GM19099 (cell line): ENCODE measurements around the gene SPINK5.

Experiments
- POLR2A ChIP-seq: IDR thresholded peaks from 3 replicates; pipeline ENCODE4 v1.6.1; 2011; ENCODE audit warnings: low read depth; ENCODE audit not compliant: insufficient read length; ENCODE audit errors: extremely low read depth

The SPINK5 gene, protein sequence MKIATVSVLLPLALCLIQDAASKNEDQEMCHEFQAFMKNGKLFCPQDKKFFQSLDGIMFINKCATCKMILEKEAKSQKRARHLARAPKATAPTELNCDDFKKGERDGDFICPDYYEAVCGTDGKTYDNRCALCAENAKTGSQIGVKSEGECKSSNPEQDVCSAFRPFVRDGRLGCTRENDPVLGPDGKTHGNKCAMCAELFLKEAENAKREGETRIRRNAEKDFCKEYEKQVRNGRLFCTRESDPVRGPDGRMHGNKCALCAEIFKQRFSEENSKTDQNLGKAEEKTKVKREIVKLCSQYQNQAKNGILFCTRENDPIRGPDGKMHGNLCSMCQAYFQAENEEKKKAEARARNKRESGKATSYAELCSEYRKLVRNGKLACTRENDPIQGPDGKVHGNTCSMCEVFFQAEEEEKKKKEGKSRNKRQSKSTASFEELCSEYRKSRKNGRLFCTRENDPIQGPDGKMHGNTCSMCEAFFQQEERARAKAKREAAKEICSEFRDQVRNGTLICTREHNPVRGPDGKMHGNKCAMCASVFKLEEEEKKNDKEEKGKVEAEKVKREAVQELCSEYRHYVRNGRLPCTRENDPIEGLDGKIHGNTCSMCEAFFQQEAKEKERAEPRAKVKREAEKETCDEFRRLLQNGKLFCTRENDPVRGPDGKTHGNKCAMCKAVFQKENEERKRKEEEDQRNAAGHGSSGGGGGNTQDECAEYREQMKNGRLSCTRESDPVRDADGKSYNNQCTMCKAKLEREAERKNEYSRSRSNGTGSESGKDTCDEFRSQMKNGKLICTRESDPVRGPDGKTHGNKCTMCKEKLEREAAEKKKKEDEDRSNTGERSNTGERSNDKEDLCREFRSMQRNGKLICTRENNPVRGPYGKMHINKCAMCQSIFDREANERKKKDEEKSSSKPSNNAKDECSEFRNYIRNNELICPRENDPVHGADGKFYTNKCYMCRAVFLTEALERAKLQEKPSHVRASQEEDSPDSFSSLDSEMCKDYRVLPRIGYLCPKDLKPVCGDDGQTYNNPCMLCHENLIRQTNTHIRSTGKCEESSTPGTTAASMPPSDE

DNA sequence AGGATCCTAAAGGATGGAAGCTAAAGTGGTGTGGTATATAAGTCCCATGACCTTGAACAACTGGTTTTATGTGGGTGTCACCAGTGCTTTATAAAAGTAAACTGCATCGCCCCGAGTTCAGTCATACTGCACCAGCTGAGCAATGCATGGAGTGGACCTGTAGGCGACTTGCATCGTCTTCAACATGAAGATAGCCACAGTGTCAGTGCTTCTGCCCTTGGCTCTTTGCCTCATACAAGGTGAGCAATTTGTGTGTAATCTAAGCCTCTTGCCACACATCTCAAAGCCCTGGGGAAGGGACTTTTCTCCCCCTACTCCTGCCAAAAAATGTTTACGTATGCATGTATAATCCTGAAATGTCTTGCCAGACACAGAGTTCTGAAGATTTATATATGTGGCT is at the start of gene SPINK5:
SPINK5 (plus strand) TSS at position 120 of the 400 bp plus-strand sequence; CDS start at position 185, 65 bp downstream.
- TF ChIP-seq POLR2A, result no peak

- no peak for TF ChIP-seq POLR2A
Observed at GRCh38 chr5:148014276-148014675, 49.5 kb upstream of the SPINK5 start.

DNA sequence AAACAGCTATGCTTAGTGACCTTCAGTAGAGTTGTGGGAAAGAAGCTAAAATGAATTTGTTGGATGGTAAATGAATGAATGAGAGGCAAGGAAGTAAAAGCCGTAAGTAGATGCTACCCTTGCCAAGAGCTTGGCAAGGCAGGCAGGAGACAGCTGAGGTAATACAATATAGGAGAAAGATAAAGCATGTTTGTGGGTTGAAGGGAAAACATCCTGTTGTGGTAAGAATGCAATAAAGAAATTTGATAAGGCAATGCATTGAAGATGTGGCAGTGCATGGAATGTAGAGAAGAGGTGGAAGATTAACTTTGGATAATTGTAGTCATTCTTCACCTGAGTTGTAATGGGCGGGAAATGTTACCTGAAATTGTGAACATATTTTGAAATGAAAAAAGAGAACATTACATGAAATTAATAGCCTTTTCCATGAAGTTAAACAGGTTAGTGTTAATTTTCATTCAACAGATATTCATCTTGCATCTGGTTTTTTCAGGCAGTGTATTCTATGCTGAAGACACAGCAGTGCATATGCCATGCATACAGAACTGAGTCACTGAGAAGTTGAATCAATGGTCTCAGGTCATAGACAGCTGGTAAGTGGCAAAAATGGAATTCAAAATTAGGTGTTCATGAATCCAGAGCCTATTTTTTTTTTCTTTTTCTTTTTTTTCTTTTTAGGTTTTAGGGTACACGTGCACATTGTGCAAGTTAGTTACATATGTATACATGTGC is 43.4 kb upstream of the SPINK5 start:
- no peak for TF ChIP-seq POLR2A

DNA sequence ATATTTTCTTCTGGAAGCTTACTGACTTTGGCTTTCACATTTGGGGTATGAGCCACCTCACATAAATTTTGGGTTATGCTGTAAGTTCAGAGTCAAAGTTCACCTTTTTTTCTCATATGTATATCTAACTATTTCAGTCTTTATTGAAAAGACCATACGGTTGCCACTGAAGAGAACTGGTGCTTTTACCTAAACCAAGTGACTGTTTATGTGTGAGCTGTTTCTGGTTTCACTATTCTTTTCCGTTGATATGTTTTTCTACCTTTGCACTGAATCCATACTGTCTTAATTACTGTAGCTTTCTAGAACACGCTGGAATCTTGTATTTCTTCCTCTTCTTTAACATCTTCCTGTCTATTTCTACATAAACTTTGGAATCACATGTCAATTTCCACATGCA is 36.3 kb upstream of the SPINK5 start:
- TF ChIP-seq POLR2A, result no peak

GRCh38 chr5:148029131-148029530 is 34.6 kb upstream of the SPINK5 start:
- TF ChIP-seq POLR2A, result no peak

GRCh38 chr5:148033134-148033533 is 30.6 kb upstream of the SPINK5 start:
- no peak for TF ChIP-seq POLR2A

- no peak for TF ChIP-seq POLR2A
Observed at GRCh38 chr5:148035676-148036075, 28.1 kb upstream of the SPINK5 start.

- no peak for TF ChIP-seq POLR2A
Observed at GRCh38 chr5:148042881-148043280, 20.9 kb upstream of the SPINK5 start.

DNA sequence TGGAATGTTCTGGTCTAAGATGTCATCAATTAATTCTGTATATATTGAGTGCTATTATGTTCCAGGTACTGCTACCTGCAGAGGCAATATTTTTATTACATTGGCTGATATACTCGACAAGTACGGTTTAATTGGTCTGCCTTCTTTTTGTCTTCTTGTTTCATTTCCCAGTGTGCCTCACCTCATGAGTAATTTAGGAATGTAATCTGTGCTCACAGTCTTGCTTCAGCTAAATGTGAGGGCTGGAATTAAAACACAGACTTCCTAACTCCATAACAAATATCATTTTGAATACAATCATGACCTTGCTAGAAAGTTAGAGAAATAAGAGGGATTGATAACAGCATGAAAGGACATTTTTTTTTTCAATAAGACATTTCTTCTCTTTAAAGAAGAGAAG is 20.1 kb upstream of the SPINK5 start:
- no peak for TF ChIP-seq POLR2A

DNA sequence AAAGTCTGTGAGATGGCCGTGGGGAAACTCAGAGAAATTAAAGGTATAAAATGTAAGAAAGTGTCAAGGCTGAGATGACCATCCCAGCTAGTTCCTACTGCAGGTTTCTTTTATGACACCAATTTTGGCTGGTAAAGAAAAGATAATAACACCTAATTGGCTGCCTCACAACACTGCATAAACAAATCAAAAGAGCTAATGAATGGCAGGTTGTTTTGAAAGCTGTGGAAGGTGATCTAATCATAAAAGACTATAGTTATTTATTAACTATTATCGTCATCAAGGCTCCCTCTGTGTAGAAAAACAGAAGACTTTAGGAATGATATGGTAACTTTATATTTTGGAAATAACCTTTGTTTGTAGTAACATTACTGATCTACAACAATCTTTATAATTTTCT is 3.5 kb upstream of the SPINK5 start:
- no peak for TF ChIP-seq POLR2A

- no peak for TF ChIP-seq POLR2A
Observed at GRCh38 chr5:148060881-148061280, 2.9 kb upstream of the SPINK5 start.

GRCh38 chr5:148070621-148071020 is 6.8 kb downstream of the SPINK5 start:
- no peak for TF ChIP-seq POLR2A

DNA sequence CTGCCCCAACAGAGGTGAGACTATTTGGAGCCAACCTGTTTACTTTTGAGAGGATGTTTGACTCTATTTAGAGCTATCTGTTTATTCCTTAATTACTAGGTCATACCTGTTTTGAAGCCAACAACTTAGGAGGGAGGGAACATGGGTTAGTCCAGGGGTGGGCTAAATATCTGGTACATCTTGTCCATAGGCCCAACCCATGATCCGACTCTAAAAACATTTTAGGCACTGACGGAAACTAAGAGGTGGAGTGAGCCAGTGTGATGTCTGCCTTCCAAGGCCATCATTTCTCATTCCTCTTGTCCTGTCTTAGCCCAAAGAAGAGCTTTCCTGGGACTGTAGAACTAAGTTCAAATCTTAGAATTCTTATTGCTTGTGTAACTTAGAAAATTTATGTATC is 8.4 kb downstream of the SPINK5 start:
- no peak for TF ChIP-seq POLR2A

DNA sequence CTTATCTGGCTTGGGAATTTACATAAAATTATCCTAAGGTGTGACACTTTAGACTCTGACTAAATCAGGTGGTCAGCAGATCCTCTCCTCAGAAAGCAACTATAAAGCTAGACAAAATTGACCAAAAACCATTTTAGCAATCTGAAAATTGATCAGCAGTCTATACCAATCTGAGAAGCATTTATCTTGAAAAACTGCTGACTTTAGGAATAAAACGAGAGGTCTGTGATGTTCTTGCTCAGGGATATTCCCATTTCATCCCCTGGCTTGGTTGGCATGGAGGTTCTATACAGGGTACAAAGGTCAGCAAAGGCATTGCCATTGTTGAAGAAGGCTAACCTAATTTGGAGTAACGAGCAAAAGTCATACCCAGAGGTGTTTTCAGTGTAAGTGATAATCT is 11.7 kb downstream of the SPINK5 start:
- no peak for TF ChIP-seq POLR2A

GRCh38 chr5:148083203-148083602 is 19.4 kb downstream of the SPINK5 start:
- TF ChIP-seq POLR2A, result no peak

- no peak for TF ChIP-seq POLR2A
Observed at GRCh38 chr5:148084269-148084668, 20.5 kb downstream of the SPINK5 start.

- no peak for TF ChIP-seq POLR2A
Observed at GRCh38 chr5:148085310-148085709, 21.5 kb downstream of the SPINK5 start.
